ENCODE results near the gene GGT5.
"Not testable (repeated sequence)": the region's sequence is repeated elsewhere in the genome, so short reads cannot be mapped to it uniquely, and the experiment has no call there.

The GGT5 gene

DNA sequence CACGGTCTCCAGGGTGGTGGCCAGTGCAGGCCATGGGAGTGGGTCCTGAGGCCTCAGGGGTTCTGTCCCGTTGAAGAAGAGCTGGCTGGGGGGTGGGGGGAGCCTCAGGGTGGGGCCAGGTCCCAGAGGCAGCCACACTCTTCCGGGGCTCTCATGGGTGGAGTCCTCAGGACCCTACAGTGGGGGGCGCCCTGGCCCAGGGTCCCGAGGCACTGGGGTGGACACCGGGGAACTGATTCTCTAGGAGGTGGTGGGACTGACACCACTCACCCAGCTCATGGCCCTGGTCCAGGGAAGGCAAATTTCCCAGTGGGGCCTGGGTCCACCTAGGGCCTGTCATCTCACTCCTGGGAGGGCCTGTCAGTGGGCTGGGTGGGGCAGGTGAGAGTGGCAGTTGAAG, 12.8 kb downstream of the GGT5 start:
- no peak for DNase-seq

DNA sequence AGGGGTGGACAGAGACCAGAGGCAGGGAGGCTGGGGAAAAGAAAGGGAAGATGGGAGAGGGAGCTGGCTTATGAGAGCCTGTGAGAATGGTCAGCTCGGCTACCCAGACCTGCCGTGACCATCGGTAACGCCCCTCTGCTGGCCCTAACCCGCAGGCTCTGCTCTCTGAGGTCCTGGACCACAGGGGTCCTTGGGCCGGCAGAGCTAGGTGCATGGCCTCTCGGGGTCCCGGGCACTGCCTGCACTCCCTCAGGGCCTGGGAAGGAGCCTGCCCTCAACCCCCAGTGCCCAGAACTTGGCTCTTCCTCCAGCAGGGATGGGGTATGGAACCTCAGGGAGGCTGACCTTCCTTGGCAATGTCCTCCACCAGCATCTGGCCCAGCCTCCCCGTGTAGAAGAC, 13.2 kb downstream of the GGT5 start:
- no peak for DNase-seq

GRCh38 chr22:24230911-24231656, 13.8 kb downstream of the GGT5 start:
- DNase-seq = no peak

DNA sequence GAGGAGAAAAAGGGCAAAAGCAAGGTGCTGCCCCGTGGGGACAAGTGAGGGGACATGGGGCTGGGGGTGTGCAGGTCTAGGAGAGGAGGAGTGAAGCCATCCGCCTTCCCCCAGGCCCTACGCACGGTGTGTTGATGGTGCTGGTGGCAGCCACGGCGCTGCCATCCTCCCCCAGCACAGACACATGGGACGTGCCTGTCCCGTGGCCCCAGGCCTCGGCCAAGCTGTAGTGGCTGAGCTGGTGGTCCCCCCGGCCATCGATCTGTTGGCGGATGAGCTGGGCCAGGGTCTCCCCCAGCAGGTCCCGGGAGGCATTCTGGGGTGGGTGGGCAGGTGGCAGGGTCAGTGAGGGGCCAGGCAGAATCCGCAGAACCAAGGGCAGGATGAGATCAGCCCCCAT, 18.9 kb downstream of the GGT5 start:
- DNase-seq = no peak

DNA sequence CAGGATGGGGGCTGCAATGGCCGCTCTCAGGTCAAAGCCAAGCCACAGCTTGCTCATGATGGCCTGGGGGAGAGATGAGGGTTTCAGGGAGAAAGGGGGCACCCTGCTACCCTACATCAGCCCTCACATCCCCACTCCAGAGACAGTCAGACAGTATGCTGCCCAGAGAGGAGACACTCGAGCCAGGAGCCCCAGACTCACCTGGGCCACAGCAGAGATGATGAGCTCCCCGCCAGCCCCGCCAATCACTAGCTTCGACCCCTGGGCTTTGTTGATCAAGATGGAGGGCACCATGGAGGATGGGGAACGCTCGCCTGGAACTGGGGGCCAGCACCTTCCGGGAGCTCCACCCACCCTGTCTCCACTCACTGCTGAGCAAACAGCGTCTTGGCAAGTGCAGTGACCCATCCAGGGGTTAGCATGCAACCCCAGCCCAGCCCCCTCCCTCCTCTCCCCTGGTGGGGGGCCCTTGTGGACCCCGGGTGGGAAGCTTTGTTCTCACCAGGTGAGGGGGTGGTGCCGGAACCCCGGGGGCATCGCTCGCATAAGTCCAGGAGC, 19.8 kb downstream of the GGT5 start:
- no peak for DNase-seq

GRCh38 chr22:24224468-24224867, 20.4 kb downstream of the GGT5 start:
- no peak for DNase-seq

DNA sequence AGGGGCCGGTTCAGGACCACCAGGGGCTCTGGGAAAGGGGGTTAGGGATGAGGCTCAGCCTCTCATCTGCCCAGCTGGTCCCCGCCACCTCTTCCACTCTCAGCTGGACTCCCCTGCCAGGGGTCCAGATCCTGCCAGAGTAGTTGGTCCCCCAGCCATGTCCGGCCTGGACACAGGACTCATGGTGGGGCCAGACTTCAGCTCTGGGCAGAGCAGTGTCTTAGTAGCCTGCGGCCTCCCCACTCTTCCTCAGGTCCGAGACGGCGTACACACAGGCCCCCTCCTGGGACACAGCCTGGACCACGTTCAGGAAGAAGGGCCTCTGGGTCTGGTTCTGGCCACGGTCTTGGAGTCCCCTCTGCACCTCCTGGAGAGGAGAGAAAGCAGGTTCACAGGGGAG, 25.1 kb downstream of the GGT5 start:
- no peak for DNase-seq

GRCh38 chr22:24217384-24217783, 27.5 kb downstream of the GGT5 start:
- no peak for DNase-seq

- DNase-seq = no peak
Observed at GRCh38 chr22:24216541-24217209, 28.2 kb downstream of the GGT5 start.

DNA sequence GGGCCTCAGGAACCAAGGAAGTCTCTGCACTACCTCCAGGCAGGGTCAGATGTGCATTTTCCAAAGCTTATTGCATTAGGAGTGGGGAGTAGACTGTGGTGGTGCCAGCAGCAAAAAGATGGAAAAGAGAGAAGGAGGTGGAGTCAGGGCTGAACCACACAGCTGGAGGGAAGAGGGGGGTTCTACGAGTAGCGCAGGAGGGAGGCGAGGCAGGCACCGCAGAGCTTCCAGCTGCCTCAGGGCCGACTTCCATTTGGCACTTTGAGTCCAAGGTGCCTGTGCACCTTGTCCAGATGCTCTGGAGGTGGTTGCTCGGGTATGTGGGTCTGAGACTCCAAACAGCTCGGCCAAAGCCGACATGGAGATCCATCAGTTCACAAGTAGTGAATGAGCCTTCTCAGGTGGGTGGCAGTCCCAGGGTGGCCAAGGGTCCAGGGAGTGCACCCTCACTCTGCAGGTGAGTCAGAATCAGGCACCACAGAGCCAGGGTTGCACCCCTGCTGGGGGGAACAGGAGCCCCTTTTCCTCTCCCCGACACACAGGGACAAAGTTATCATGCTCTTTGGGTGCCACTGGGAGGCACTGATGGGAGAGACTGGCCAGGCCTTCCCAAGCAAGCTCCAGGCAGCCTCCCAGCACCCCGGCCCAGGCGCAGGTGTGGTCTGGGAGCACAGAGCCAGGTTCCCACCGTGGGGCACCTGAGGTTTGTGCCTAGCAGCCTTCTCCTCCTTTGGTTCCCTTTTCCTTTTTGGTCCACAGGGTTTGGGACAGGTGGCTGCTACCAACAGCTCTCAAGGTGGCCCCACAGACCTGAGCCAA, 30.2 kb downstream of the GGT5 start:
- no peak for DNase-seq

- not testable (repeated sequence) for DNase-seq
Observed at GRCh38 chr22:24213111-24213510, 31.8 kb downstream of the GGT5 start.

GRCh38 chr22:24211716-24212115, 33.2 kb downstream of the GGT5 start:
- not testable (repeated sequence) for DNase-seq

DNA sequence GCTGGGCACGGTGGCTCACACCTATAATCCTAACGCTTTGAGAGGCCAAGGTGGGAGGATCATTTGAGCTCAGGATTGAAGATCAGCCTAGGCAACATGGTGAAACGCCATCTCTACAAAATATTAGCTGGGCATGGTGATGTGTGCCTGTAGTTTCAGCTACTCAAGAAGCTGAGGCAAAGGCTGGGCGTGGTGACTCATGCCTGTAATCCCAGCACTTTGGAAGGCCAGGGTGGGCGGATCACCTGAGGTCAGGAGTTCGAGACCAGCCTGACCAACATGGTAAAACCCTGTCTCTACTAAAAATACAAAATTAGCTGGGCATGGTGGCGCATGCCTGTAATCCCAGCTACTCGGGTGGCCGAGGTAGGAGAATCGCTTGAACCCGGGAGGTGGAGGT, 34.5 kb downstream of the GGT5 start:
- not testable (repeated sequence) for DNase-seq

DNA sequence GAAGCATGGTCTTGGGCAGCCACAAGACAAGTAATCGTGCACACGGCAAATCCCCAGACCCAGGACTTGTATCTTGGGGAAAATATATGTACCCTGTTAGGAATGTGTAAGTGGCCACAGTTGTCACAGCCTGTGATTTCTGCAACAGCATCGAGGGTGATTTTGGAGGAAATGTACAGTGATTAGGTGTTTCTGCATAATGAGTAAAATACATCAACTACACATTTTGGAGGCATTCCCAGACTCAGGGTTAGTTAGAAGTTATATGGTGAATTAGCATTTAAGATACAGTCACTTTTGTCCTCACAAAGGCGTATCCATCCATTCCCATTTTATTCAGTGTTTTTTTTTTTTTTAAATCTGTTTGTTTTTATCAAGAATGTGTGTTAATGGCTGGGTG, 35.2 kb downstream of the GGT5 start:
- DNase-seq = no peak

DNA sequence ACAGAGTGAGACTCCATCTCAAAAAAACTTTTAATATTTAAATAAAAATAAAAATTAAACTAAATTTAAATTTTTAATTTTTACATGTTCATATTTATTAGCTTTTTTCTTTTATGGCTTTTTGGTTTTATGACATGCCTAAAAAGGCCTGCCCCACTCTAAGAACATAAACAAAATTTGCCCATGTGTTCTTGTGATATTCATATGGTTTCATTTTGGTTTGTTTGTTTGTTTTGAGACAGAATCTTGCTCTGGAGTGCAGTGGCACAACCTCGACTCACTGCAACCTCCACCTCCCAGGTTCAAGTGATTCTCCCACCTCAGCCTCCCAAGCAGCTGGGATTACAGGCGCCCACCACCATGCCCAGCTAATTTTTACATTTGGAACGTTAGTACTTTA, 35.9 kb downstream of the GGT5 start:
- no peak for DNase-seq

DNA sequence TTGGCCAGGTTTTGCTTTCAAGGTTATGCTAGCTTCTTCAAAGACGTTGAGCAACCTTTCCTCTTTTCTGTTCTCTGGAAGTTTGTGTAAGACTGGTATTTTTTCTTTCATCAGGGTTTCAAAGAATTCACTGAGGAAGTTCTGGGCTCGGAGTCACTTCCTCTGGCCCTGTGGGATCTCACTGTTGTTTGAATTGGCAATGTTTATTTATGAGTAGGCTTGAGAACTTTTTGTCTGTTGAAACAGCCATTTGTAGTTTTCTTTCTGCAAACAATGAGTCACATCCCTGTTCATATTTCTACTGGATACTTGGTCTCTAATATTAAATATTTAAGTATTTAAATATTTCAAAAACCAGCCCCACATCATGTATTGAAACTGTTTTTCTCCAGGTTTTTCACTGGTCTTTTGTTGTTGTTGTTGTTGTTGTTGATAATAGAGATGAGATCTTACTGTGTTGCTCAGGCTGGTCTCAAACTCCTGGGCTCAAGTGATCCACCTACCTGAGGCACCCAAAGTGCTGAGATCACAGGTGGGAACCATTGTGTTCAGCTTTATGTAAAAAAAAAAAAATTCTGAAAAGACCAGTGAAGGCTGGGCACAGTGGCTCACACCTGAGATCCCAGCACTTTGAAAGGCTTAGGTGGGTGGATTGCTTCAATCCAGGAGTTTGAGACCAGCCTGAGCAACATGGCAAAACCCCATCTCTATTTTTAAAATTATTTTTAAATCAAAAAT, 36.7 kb downstream of the GGT5 start:
- peak; percentile 61 for DNase-seq

- no peak for DNase-seq
Observed at GRCh38 chr22:24207264-24208011, 37.4 kb downstream of the GGT5 start.

GRCh38 chr22:24206460-24207263, 38.2 kb downstream of the GGT5 start:
- not testable (repeated sequence) for DNase-seq

DNA sequence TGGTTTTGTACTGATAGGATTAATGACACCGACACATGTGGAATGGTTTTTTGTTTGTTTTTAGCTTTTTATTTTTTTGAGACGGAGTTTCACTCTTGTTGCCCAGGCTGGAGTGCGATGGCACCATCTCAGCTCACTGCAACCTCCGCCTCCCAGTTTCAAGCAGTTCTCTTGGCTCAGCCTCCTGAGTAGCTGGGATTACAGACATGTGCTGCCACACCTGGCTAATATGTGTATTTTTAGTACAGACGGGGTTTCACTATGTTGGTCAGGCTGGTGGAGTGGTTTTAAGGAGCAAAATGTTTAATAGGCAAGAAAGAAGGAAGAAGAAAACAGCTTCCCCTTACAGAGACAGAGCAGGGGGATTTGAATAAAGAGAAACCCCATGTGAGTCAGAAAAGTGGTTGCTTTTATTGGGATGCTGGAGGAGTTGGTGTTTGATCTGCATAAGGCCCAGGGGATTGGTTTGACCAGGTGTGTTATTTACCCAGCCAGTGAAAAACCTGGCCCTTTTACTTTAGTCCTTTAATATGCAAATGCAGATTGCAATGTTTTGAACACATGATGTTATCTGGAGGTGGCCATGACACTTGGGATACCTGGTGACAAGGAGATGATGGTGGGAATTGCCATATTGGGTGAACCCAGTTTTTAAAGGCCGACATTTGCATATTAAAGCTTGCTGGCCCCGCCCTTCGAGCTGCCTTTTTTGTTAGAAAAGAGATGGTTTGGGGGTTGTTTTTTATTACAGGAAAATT, 39.3 kb downstream of the GGT5 start:
- DNase-seq = no peak

GRCh38 chr22:24203856-24204255, 41.0 kb downstream of the GGT5 start:
- not testable (repeated sequence) for DNase-seq

Data from SIG-M5 (cell line).